ENCODE measurements around the gene RAB5B. TPM values are rescaled to one million over a fixed set of nuclear protein-coding genes. Genes with fewer than 3 reads are reported as not detected.
A peak's percentile ranks its signal among the peaks of the same experiment; 100 is the strongest.

The RAB5B gene
- total RNA-seq (2021), result 55.0 to 65.8 TPM (median 64.3 TPM) in 3 replicates
- percentile 81 among the genes with signal in this experiment for Bru-seq, nascent RNA
- long read RNA-seq, experiment 1, full-length matches to known transcripts, result 226 of 315 reads
- long read RNA-seq, experiment 1, partial matches to known transcripts, result 42 of 315 reads
- long read RNA-seq, experiment 1, other reads (novel, unspliced or antisense), result 47 of 315 reads
- long read RNA-seq, experiment 2, full-length matches to known transcripts, result 25 of 94 reads
- long read RNA-seq, experiment 2, partial matches to known transcripts, result 16 of 94 reads
- long read RNA-seq, experiment 2, other reads (novel, unspliced or antisense), result 53 of 94 reads
- long read RNA-seq, experiment 3, full-length matches to known transcripts, result 4 of 6 reads
- long read RNA-seq, experiment 3, partial matches to known transcripts, result 0 of 6 reads
- long read RNA-seq, experiment 3, other reads (novel, unspliced or antisense), result 2 of 6 reads

GRCh38 chr12:55973599-55974307 is at the start of gene RAB5B:
RAB5B (plus strand) TSS chr12:55974078; CDS start chr12:55986961, 12,883 bp downstream.
- Mint-ChIP-seq H3K4me3 (no peak within 1 kb of the TSS), H3K27ac (no peak within 1 kb of the TSS), H3K36me3 (peaks cover 37% of the 10 kb centered on the region), H3K9me3 (no peaks in the 10 kb centered on the region), H3K27me3 (ENCODE audit: low read depth) (no peaks in the 10 kb centered on the region), H3K4me1 (no peaks in the 10 kb centered on the region; the same call in 1 of the 2 replicates)
- DNase-seq (ENCODE audit: low spot score) (peak; percentile 99), ATAC-seq (peak; percentile 91)
- ChIA-PET CTCF (interaction anchor here (0.7 to 2.5 kb wide), 35 partner anchors 12 to 663 kb away, joined by 3 to 32 read pairs (median 4); partner anchors contain the start of genes CD63, DNAJC14, ERBB3 and IKZF4), POLR2A (interaction anchor here (0.6 to 2.1 kb wide), 29 partner anchors 8 to 1481 kb away, joined by 3 to 22 read pairs (median 5); partner anchors contain the start of genes CD63, DNAJC14, ERBB3 and IKZF4)
- TF ChIP-seq SP1 (CRISPR knock-in tag; conservative IDR thresholded peaks at IDR 0.05), result peak; percentile 96
- TF ChIP-seq FOXK1 (CRISPR knock-in tag; IDR thresholded peaks at IDR 0.05), result peak; percentile 84
- TF ChIP-seq ZNF121 (CRISPR knock-in tag; IDR thresholded peaks at IDR 0.05), result no peak
- no peak; the same call in 1 of the 2 replicates for TF ChIP-seq NFE2L1 (CRISPR knock-in tag; IDR thresholded peaks at IDR 0.05)
- TF ChIP-seq ATF1 (CRISPR knock-in tag; IDR thresholded peaks at IDR 0.05), result no peak
- no peak for TF ChIP-seq ZNF671 (CRISPR knock-in tag; IDR thresholded peaks at IDR 0.05)
- TF ChIP-seq ZNF232 (CRISPR knock-in tag; IDR thresholded peaks at IDR 0.05), result no peak
- TF ChIP-seq JUN (CRISPR knock-in tag; IDR thresholded peaks at IDR 0.05), result 0 out of 2 replicates have a peak, but pooled peaks have one; percentile 30
- peak; percentile 75; the same call in 1 of the 2 replicates for TF ChIP-seq TEAD1 (CRISPR knock-in tag; IDR thresholded peaks at IDR 0.05)
- no peak for TF ChIP-seq ZNF263 (CRISPR knock-in tag; IDR thresholded peaks at IDR 0.05; ENCODE audit: low read depth)
- peak; percentile 14; the same call in 1 of the 2 replicates for TF ChIP-seq E2F5 (CRISPR knock-in tag; IDR thresholded peaks at IDR 0.05)
- TF ChIP-seq ARID4B (CRISPR knock-in tag; IDR thresholded peaks at IDR 0.05; ENCODE audit: borderline replicate concordance), result peak; percentile 62; the same call in 1 of the 2 replicates
- peak; percentile 58; the same call in 1 of the 2 replicates for TF ChIP-seq SMAD3 (CRISPR knock-in tag; IDR thresholded peaks at IDR 0.05; ENCODE audit: borderline replicate concordance)
- no peak for TF ChIP-seq CDX4 (CRISPR knock-in tag; IDR thresholded peaks at IDR 0.05; ENCODE audit: borderline replicate concordance)
- no peak for TF ChIP-seq ZNF138 (CRISPR knock-in tag; conservative IDR thresholded peaks at IDR 0.05)
- no peak for TF ChIP-seq ERG (CRISPR knock-in tag; IDR thresholded peaks at IDR 0.05)
- no peak for TF ChIP-seq TCF7 (CRISPR knock-in tag; IDR thresholded peaks at IDR 0.05; ENCODE audit: low read depth)
- TF ChIP-seq MYBL2 (CRISPR knock-in tag; IDR thresholded peaks at IDR 0.05), result no peak
- no peak for TF ChIP-seq NR2C2 (CRISPR knock-in tag; IDR thresholded peaks at IDR 0.05)
- no peak for TF ChIP-seq OVOL2 (CRISPR knock-in tag; IDR thresholded peaks at IDR 0.05; ENCODE audit: borderline replicate concordance)
- peak; percentile 61 for TF ChIP-seq USF2 (CRISPR knock-in tag; IDR thresholded peaks at IDR 0.05)
- peak; percentile 74; the same call in 1 of the 2 replicates for TF ChIP-seq HMGXB4 (CRISPR knock-in tag; IDR thresholded peaks at IDR 0.05)
- peak; percentile 98 for TF ChIP-seq NFYB (CRISPR knock-in tag; conservative IDR thresholded peaks at IDR 0.05; ENCODE audit: low read depth)
- TF ChIP-seq ZNF219 (CRISPR knock-in tag; IDR thresholded peaks at IDR 0.05; ENCODE audit: borderline replicate concordance), result no peak
- TF ChIP-seq MAX (CRISPR knock-in tag; IDR thresholded peaks at IDR 0.05), result peak; percentile 54; the same call in 1 of the 2 replicates

Data from WTC11 (cell line).